Measurements from ENCODE around the gene TSKU.

TSKU gene

GRCh38 chr11:76777305-76777704 lies 5.9 kb upstream of the TSKU start:
- DNase-seq (ENCODE audit: low read depth), result no peak
- no peak overlapping the region for H3K4me3 ChIP-seq (ENCODE audit: low read length)
- TF ChIP-seq CTCF (IDR thresholded peaks at IDR 0.05; ENCODE audit: insufficient read depth, low read depth, low read length, missing control alignments), result no peak

- no peak for DNase-seq (ENCODE audit: low read depth)
- TF ChIP-seq CTCF (IDR thresholded peaks at IDR 0.05; ENCODE audit: insufficient read depth, low read depth, low read length, missing control alignments), result no peak
Measured at GRCh38 chr11:76777876-76778275, 5.3 kb upstream of the TSKU start.

GRCh38 chr11:76778874-76779273 lies 4.3 kb upstream of the TSKU start:
- DNase-seq (ENCODE audit: low read depth), result no peak
- no peak for TF ChIP-seq CTCF (IDR thresholded peaks at IDR 0.05; ENCODE audit: insufficient read depth, low read depth, low read length, missing control alignments)

More at GRCh38 chr11:76777876-76778275, 5.3 kb upstream of the TSKU start:
- H3K4me3 ChIP-seq (ENCODE audit: low read length), result no peak overlapping the region

GRCh38 chr11:76781046-76781801 lies 1.9 kb upstream of the TSKU start:
- no peak for TF ChIP-seq CTCF (IDR thresholded peaks at IDR 0.05; ENCODE audit: insufficient read depth, low read depth, low read length, missing control alignments)
- H3K4me3 ChIP-seq (ENCODE audit: low read length), result no peak overlapping the region
- DNase-seq (ENCODE audit: low read depth), result no peak

More at GRCh38 chr11:76778874-76779273, 4.3 kb upstream of the TSKU start:
- no peak overlapping the region for H3K4me3 ChIP-seq (ENCODE audit: low read length)

GRCh38 chr11:76781807-76782530 lies 1.2 kb upstream of the TSKU start:
- peak; percentile 88 for DNase-seq (ENCODE audit: low read depth)
- H3K4me3 ChIP-seq (ENCODE audit: low read length), result peak overlapping the region; percentile 84
- TF ChIP-seq CTCF (IDR thresholded peaks at IDR 0.05; ENCODE audit: insufficient read depth, low read depth, low read length, missing control alignments), result no peak

- TF ChIP-seq CTCF (IDR thresholded peaks at IDR 0.05; ENCODE audit: insufficient read depth, low read depth, low read length, missing control alignments), result no peak
- H3K4me3 ChIP-seq (ENCODE audit: low read length), result peak overlapping the region; percentile 84
- peak; percentile 89 for DNase-seq (ENCODE audit: low read depth)
Measured at GRCh38 chr11:76782531-76783293, 444 bp upstream of the TSKU start.

All from epithelial cell of esophagus (primary cell).